Measurements from ENCODE around the gene ST8SIA4.
A peak's percentile ranks its signal among the peaks of the same experiment; 100 is the strongest.

Gene ST8SIA4

GRCh38 chr5:100846772-100847171 is 56.3 kb downstream of the ST8SIA4 start:
- TF ChIP-seq POLR2AphosphoS5 (IDR thresholded peaks at IDR 0.05; ENCODE audit: low read depth, low read length) = no peak
- FAIRE-seq (no peak), DNase-seq (ENCODE audit: insufficient read length) (no peak)

GRCh38 chr5:100842080-100842479 is 61.0 kb downstream of the ST8SIA4 start:
- DNase-seq (ENCODE audit: insufficient read length) (no peak), FAIRE-seq (no peak)
- TF ChIP-seq POLR2AphosphoS5 (IDR thresholded peaks at IDR 0.05; ENCODE audit: low read depth, low read length) = no peak
- TF ChIP-seq TAF1 (IDR thresholded peaks at IDR 0.05; ENCODE audit: borderline replicate concordance, low read depth, low read length) = no peak
- TF ChIP-seq POLR2A (IDR thresholded peaks at IDR 0.05; ENCODE audit: low read depth, low read length) = no peak

- DNase-seq (ENCODE audit: insufficient read length) (no peak), FAIRE-seq (peak; percentile 79)
- no peak for TF ChIP-seq TAF1 (IDR thresholded peaks at IDR 0.05; ENCODE audit: borderline replicate concordance, low read depth, low read length)
- TF ChIP-seq POLR2AphosphoS5 (IDR thresholded peaks at IDR 0.05; ENCODE audit: low read depth, low read length) = no peak
- TF ChIP-seq POLR2A (IDR thresholded peaks at IDR 0.05; ENCODE audit: low read depth, low read length) = no peak
Observed at GRCh38 chr5:100841358-100842076, 61.6 kb downstream of the ST8SIA4 start.

GRCh38 chr5:100840789-100841188 is 62.3 kb downstream of the ST8SIA4 start:
- peak; percentile 69 for FAIRE-seq
- TF ChIP-seq POLR2AphosphoS5 (IDR thresholded peaks at IDR 0.05; ENCODE audit: low read depth, low read length) (no peak), POLR2A (IDR thresholded peaks at IDR 0.05; ENCODE audit: low read depth, low read length) (no peak), TAF1 (IDR thresholded peaks at IDR 0.05; ENCODE audit: borderline replicate concordance, low read depth, low read length) (no peak)
- no peak for DNase-seq (ENCODE audit: insufficient read length)

- FAIRE-seq = peak; percentile 98
- TF ChIP-seq POLR2A (IDR thresholded peaks at IDR 0.05; ENCODE audit: low read depth, low read length) (0 out of 2 replicates have a peak, but pooled peaks have one; percentile 21), TAF1 (IDR thresholded peaks at IDR 0.05; ENCODE audit: borderline replicate concordance, low read depth, low read length) (no peak)
- no peak for DNase-seq (ENCODE audit: insufficient read length)
Observed at GRCh38 chr5:100840370-100840769, 62.7 kb downstream of the ST8SIA4 start.

- TF ChIP-seq POLR2AphosphoS5 (IDR thresholded peaks at IDR 0.05; ENCODE audit: low read depth, low read length) (no peak), POLR2A (IDR thresholded peaks at IDR 0.05; ENCODE audit: low read depth, low read length) (no peak)
- peak; percentile 85 for FAIRE-seq
- no peak for DNase-seq (ENCODE audit: insufficient read length)
Observed at GRCh38 chr5:100838048-100838473, 65.0 kb downstream of the ST8SIA4 start.

GRCh38 chr5:100834519-100834918 is 68.6 kb downstream of the ST8SIA4 start:
- FAIRE-seq = peak; percentile 9
- TF ChIP-seq POLR2AphosphoS5 (IDR thresholded peaks at IDR 0.05; ENCODE audit: low read depth, low read length) (no peak), POLR2A (IDR thresholded peaks at IDR 0.05; ENCODE audit: low read depth, low read length) (no peak)
- DNase-seq (ENCODE audit: insufficient read length) = no peak

GRCh38 chr5:100832252-100833230 is 70.5 kb downstream of the ST8SIA4 start:
- no peak for TF ChIP-seq TAF1 (IDR thresholded peaks at IDR 0.05; ENCODE audit: borderline replicate concordance, low read depth, low read length)
- no peak for TF ChIP-seq POLR2A (IDR thresholded peaks at IDR 0.05; ENCODE audit: low read depth, low read length)
- no peak for TF ChIP-seq POLR2AphosphoS5 (IDR thresholded peaks at IDR 0.05; ENCODE audit: low read depth, low read length)
- no peak for DNase-seq (ENCODE audit: insufficient read length)
- FAIRE-seq = peak; percentile 82

- FAIRE-seq = peak; percentile 80
- no peak for TF ChIP-seq TAF1 (IDR thresholded peaks at IDR 0.05; ENCODE audit: borderline replicate concordance, low read depth, low read length)
- no peak for TF ChIP-seq POLR2AphosphoS5 (IDR thresholded peaks at IDR 0.05; ENCODE audit: low read depth, low read length)
- TF ChIP-seq POLR2A (IDR thresholded peaks at IDR 0.05; ENCODE audit: low read depth, low read length) = no peak
- DNase-seq (ENCODE audit: insufficient read length) = no peak
Observed at GRCh38 chr5:100828898-100829356, 74.2 kb downstream of the ST8SIA4 start.

- DNase-seq (ENCODE audit: insufficient read length) = no peak
- TF ChIP-seq POLR2A (IDR thresholded peaks at IDR 0.05; ENCODE audit: low read depth, low read length) (no peak), TAF1 (IDR thresholded peaks at IDR 0.05; ENCODE audit: borderline replicate concordance, low read depth, low read length) (no peak), POLR2AphosphoS5 (IDR thresholded peaks at IDR 0.05; ENCODE audit: low read depth, low read length) (no peak)
- FAIRE-seq = peak; percentile 98
Observed at GRCh38 chr5:100828071-100828897, 74.8 kb downstream of the ST8SIA4 start.

- FAIRE-seq (peak; percentile 94), DNase-seq (ENCODE audit: insufficient read length) (no peak)
- no peak for TF ChIP-seq POLR2A (IDR thresholded peaks at IDR 0.05; ENCODE audit: low read depth, low read length)
- TF ChIP-seq POLR2AphosphoS5 (IDR thresholded peaks at IDR 0.05; ENCODE audit: low read depth, low read length) = no peak
- TF ChIP-seq TAF1 (IDR thresholded peaks at IDR 0.05; ENCODE audit: borderline replicate concordance, low read depth, low read length) = no peak
Observed at GRCh38 chr5:100827481-100827889, 75.6 kb downstream of the ST8SIA4 start.
